GM06990 (cell line): Measurements from ENCODE around the gene FSTL4.
"Not testable (repeated sequence)": the region's sequence is repeated elsewhere in the genome, so short reads cannot be mapped to it uniquely, and the experiment has no call there.

Source experiments
- DNase-seq: peaks from one replicate; pipeline ENCODE4 v3.0.0-alpha.2; 2011; ENCODE audit not compliant: insufficient read length; ENCODE audit errors: extremely low read depth
- H3K27me3 ChIP-seq: replicated peaks from 2 replicates; pipeline ENCODE4 v1.6.0; 2011; ENCODE audit warnings: low read length; ENCODE audit not compliant: control insufficient read depth, insufficient read depth
- H3K36me3 ChIP-seq: 2 replicates; pipeline ENCODE4 v1.5.1; 2011; ENCODE audit warnings: low read length; ENCODE audit not compliant: control insufficient read depth, insufficient read depth
- H3K4me3 ChIP-seq: replicated peaks from 2 replicates; pipeline ENCODE4 v1.5.1; 2011; ENCODE audit warnings: low read depth, mild to moderate bottlenecking, control low read depth, low read length
- CTCF ChIP-seq: IDR thresholded peaks from 2 replicates; pipeline ENCODE4 v1.5.1; 2011; ENCODE audit warnings: low read length, control low read depth, mild to moderate bottlenecking, inconsistent platforms; ENCODE audit not compliant: insufficient read depth, poor library complexity, severe bottlenecking

The FSTL4 gene

DNA sequence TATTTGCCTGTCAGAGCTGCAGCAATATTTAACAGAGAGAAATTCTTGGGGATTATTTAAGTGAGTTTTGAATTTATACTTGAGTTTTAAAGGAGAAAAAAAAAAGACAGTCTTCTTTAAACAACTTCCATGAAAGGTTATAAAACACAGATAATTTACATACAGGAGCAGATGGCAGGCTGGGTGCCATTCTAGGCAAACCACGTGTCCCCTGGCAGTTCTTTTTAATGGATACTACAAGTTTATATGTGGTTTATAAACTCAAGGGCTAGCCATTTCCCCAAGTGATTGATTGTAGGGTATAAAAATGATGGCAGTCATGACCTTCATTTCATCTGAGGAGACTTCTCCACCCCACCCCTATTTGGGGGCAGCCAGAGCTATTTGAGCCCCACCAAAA is 166.6 kb downstream of the FSTL4 start:
- H3K4me3 ChIP-seq, result no peak overlapping the region
- H3K27me3 ChIP-seq, result no peaks in the 10 kb centered on the region; the same call in none of the 2 replicates
- DNase-seq, result no peak
- H3K36me3 ChIP-seq, result no peaks in the 10 kb centered on the region
- no peak for TF ChIP-seq CTCF

GRCh38 chr5:133445204-133445603 is 167.1 kb downstream of the FSTL4 start:
- not testable (repeated sequence) for H3K36me3 ChIP-seq, H3K4me3 ChIP-seq, DNase-seq, H3K27me3 ChIP-seq

GRCh38 chr5:133444711-133445110 is 167.6 kb downstream of the FSTL4 start:
- Histone ChIP-seq H3K4me3 (no peak overlapping the region), H3K36me3 (no peaks in the 10 kb centered on the region), H3K27me3 (no peaks in the 10 kb centered on the region; the same call in none of the 2 replicates)
- no peak for TF ChIP-seq CTCF
- no peak for DNase-seq

DNA sequence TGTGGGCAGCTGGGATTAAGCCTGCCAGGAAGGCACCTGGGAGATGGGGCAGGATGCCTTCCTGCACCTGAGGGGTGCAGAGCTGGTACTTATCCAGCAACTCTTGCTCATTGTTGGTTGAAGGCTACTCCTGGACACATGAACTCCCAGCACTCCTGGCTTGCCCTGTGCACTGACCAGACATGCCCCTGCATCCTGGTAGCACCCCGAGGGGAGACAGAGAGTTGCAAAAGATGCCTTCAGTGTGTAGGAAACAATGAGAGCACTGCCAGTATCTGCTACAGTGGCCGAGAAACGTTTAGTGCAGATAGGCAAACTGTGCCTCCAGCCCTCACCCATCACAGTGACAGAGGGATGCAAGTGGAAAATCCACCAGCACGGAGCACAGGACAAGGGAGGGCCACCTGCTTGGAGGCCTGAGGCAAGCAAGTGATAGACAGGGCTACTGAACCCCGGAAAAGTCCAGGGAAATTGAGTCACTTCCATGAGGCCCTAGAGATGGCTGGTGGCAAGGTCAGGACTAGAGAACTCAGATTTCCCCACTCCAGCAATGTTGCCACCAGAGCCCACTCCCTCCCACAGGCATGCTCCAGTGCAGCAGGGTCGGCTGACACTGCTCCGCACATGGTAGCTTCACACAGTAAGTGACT is 171.1 kb downstream of the FSTL4 start:
- DNase-seq, result no peak
- no peak for TF ChIP-seq CTCF
- Histone ChIP-seq H3K27me3 (no peaks in the 10 kb centered on the region; the same call in 1 of the 2 replicates), H3K36me3 (no peaks in the 10 kb centered on the region), H3K4me3 (no peak overlapping the region)

- DNase-seq, result no peak
Observed at GRCh38 chr5:133440467-133441115, 171.8 kb downstream of the FSTL4 start.

More at GRCh38 chr5:133440467-133441115, 171.8 kb downstream of the FSTL4 start:
- Histone ChIP-seq H3K36me3 (no peaks in the 10 kb centered on the region), H3K4me3 (no peak overlapping the region), H3K27me3 (no peaks in the 10 kb centered on the region)
- TF ChIP-seq CTCF, result no peak
